HCT116 (cell line): ENCODE results near the gene ARHGEF17. TPM values are rescaled to one million over a fixed set of nuclear protein-coding genes. Genes with fewer than 3 reads are reported as not detected.

ENCODE experiments used
- ATAC-seq: fragments of 200-7000 bp; cut with Tn5 transposase; 2 replicates; pipeline ENCODE4 v1.9.1; 2020; ENCODE audit warnings: mild to moderate bottlenecking, moderate library complexity
- BruUV-seq: library from RNA; stranded (reverse); fragments of 400-500 nt; replicated peaks from 2 replicates; lab custom pipeline; 2021; lab: Mats Ljungman, UMichigan
- CTCF ChIA-PET: fragments of 300-600 bp; sonication (Branson Sonifier 250); formaldehyde crosslinking; loops from one replicate; lab custom pipeline; 2021; ENCODE audit warnings: antibody characterized with exemption; lab: Charles Lee
- POLR2A ChIA-PET: fragments of 300-600, 350-600 bp; sonication (Branson Sonifier 250); formaldehyde crosslinking; loops from one replicate; lab custom pipeline; 2021; ENCODE audit warnings: antibody characterized with exemption; lab: Charles Lee
- RAD21 ChIA-PET, 2 experiments: fragments of 300-600 bp; sonication (Branson Sonifier 250); formaldehyde crosslinking; loops; one replicate each; lab custom pipeline; 2023; ENCODE audit warnings: low total read pairs in 2 of 2; ENCODE audit not compliant: uncharacterized antibody in 2 of 2, unreplicated experiment in 2 of 2, low non-redundant PET in 1 of 2; lab: Charles Lee
- DNase-seq: peaks from one replicate; pipeline ENCODE4 v3.0.0-alpha.2; 2010; ENCODE audit warnings: low read depth, low spot score
- H2AFZ ChIP-seq: fragments of 200-600 bp; shearing (Covaris generic), sonication (generic); 2 replicates; pipeline ENCODE4 v1.6.1; 2017; ENCODE audit warnings: low read depth, mixed run types, mixed read lengths, antibody characterized with exemption, low read length; ENCODE audit not compliant: poor library complexity, severe bottlenecking
- H3K27ac ChIP-seq: 2 replicates; pipeline ENCODE4 v1.5.1; 2012; ENCODE audit warnings: low read depth, low read length
- H3K27me3 ChIP-seq: fragments of 200-600 bp; sonication (generic); 2 replicates; pipeline ENCODE4 v1.6.1; 2016; ENCODE audit warnings: mixed run types, low read length, mixed read lengths; ENCODE audit not compliant: insufficient read depth
- H3K36me3 ChIP-seq, 2 experiments: fragments of 200-500 bp in 1 of 2; fragments of 200-600 bp in 1 of 2; sonication (Bioruptor generic) in 1 of 2; sonication (generic) in 1 of 2; 2 replicates each; pipeline versions ENCODE4 v1.5.1 to v1.6.1; 2014 to 2016; ENCODE audit warnings: low read length in 2 of 2, inconsistent platforms in 1 of 2, mixed read lengths in 1 of 2, mixed run types in 1 of 2; ENCODE audit not compliant: insufficient read depth in 2 of 2, control insufficient read depth in 1 of 2
- H3K4me1 ChIP-seq, 2 experiments: fragments of 200-600 bp in 1 of 2; sonication (generic) in 1 of 2; 2 replicates each; pipeline versions ENCODE4 v1.5.1 to v1.6.1; 2012 to 2017; ENCODE audit warnings: low read length in 2 of 2, inconsistent platforms in 1 of 2, mild to moderate bottlenecking in 1 of 2, mixed read lengths in 1 of 2, mixed run types in 1 of 2, moderate library complexity in 1 of 2; ENCODE audit not compliant: insufficient read depth in 2 of 2, control insufficient read depth in 1 of 2
- H3K4me2 ChIP-seq: fragments of 200-600 bp; sonication (generic); 2 replicates; pipeline ENCODE4 v1.6.1; 2017; ENCODE audit warnings: mixed run types, low read length, mixed read lengths
- H3K4me3 ChIP-seq, 2 experiments: fragments of 200-600 bp in 1 of 2; sonication (generic) in 1 of 2; replicated peaks in 1 of 2; 2 replicates each; pipeline ENCODE4 v1.5.1; 2011 to 2016; ENCODE audit warnings: low read length in 2 of 2, control low read depth in 1 of 2, low read depth in 1 of 2, mild to moderate bottlenecking in 1 of 2, mixed read lengths in 1 of 2, mixed run types in 1 of 2
- H3K79me2 ChIP-seq: fragments of 200-600 bp; sonication (generic); 2 replicates; pipeline ENCODE4 v1.6.1; 2017; ENCODE audit warnings: mild to moderate bottlenecking, mixed run types, low read length, moderate library complexity, mixed read lengths; ENCODE audit not compliant: insufficient read depth
- H3K9ac ChIP-seq: fragments of 200-600 bp; sonication (generic); 2 replicates; pipeline ENCODE4 v1.6.1; 2016; ENCODE audit warnings: low read length, mixed read lengths
- H3K9me2 ChIP-seq: fragments of 200-600 bp; sonication (generic), shearing (Covaris generic); 2 replicates; pipeline ENCODE4 v1.6.1; 2017; ENCODE audit warnings: mixed run types, mild to moderate bottlenecking, moderate library complexity; ENCODE audit not compliant: insufficient read depth
- H3K9me3 ChIP-seq, 2 experiments: fragments of 200-500 bp in 1 of 2; fragments of 200-600 bp in 1 of 2; sonication (Bioruptor generic) in 1 of 2; sonication (generic) in 1 of 2; 2 replicates each; pipeline ENCODE4 v1.6.1; 2014 to 2017; ENCODE audit warnings: low read length in 2 of 2, mixed read lengths in 2 of 2, inconsistent platforms in 1 of 2, low read depth in 1 of 2, mild to moderate bottlenecking in 1 of 2, mixed run types in 1 of 2, moderate library complexity in 1 of 2; ENCODE audit not compliant: control insufficient read depth in 1 of 2, insufficient read depth in 1 of 2
- H4K20me1 ChIP-seq: fragments of 200-600 bp; sonication (generic), shearing (Covaris generic); 2 replicates; pipeline ENCODE4 v1.6.1; 2017; ENCODE audit warnings: mixed run types, mild to moderate bottlenecking, moderate library complexity; ENCODE audit not compliant: insufficient read depth
- ATF3 ChIP-seq: IDR thresholded peaks from 2 replicates; pipeline ENCODE4 v1.6.1; 2012
- CBX3 ChIP-seq: IDR thresholded peaks from 2 replicates; pipeline ENCODE4 v1.6.1; 2012; ENCODE audit warnings: low read depth
- CEBPB ChIP-seq: IDR thresholded peaks from 2 replicates; pipeline ENCODE4 v1.6.1; 2012; ENCODE audit warnings: low read depth
- EGR1 ChIP-seq: IDR thresholded peaks from 2 replicates; pipeline ENCODE4 v1.6.1; 2012; ENCODE audit warnings: low read depth
- EZH2 ChIP-seq: fragments of 200-600 bp; sonication (generic); IDR thresholded peaks from 2 replicates; pipeline ENCODE4 v1.6.1; 2017; ENCODE audit warnings: antibody characterized with exemption, mixed run types
- EZH2phosphoT487 ChIP-seq: fragments of 200-600 bp; IDR thresholded peaks from 2 replicates; pipeline ENCODE4 v1.6.1; 2018; ENCODE audit warnings: antibody characterized with exemption, borderline replicate concordance
- JUND ChIP-seq: IDR thresholded peaks from 2 replicates; pipeline ENCODE4 v1.6.1; 2012
- MAX ChIP-seq: IDR thresholded peaks from 2 replicates; pipeline ENCODE4 v1.6.1; 2012
- POLR2A ChIP-seq: IDR thresholded peaks from 2 replicates; pipeline ENCODE4 v1.7.0; 2011; ENCODE audit warnings: borderline replicate concordance; ENCODE audit not compliant: insufficient read depth, insufficient read length; ENCODE audit errors: extremely low read depth
- REST ChIP-seq: IDR thresholded peaks from 2 replicates; pipeline ENCODE4 v1.6.1; 2012; ENCODE audit warnings: low read depth
- SIN3A ChIP-seq: IDR thresholded peaks from 2 replicates; pipeline ENCODE4 v1.6.1; 2012; ENCODE audit warnings: low read depth
- SRF ChIP-seq: IDR thresholded peaks from 2 replicates; pipeline ENCODE4 v1.6.1; 2012; ENCODE audit warnings: low read depth
- TCF7L2 ChIP-seq: IDR thresholded peaks from 2 replicates; pipeline ENCODE4 v1.7.0; 2011; ENCODE audit warnings: borderline replicate concordance, inconsistent platforms; ENCODE audit not compliant: insufficient read depth, insufficient read length; ENCODE audit errors: extremely low read depth
- YY1 ChIP-seq: IDR thresholded peaks from 2 replicates; pipeline ENCODE4 v1.6.1; 2011; ENCODE audit warnings: low read length, low read depth, moderate library complexity, mild to moderate bottlenecking; ENCODE audit not compliant: insufficient replicate concordance; ENCODE audit errors: extremely low read depth
- ZFX ChIP-seq: fragments of 450-650 bp; IDR thresholded peaks from 2 replicates; pipeline ENCODE4 v1.6.1; 2017
- ZNF274 ChIP-seq: fragments of 200-500 bp; sonication (Bioruptor generic); IDR thresholded peaks from 2 replicates; pipeline ENCODE4 v1.6.1; 2014; ENCODE audit warnings: mild to moderate bottlenecking, low read depth, low read length, inconsistent platforms
- intact Hi-C: fragments of 100-400 bp; cut with micrococcal nuclease; formaldehyde crosslinking; loops from 2 replicates; pipeline ENCODE4 v1.10.0; 2022
- total RNA-seq: library from RNA; stranded (reverse); gene quantifications from one replicate; pipeline ENCODE4 v1.2.1, GENCODE V29; 2021; ENCODE audit not compliant: unreplicated experiment
- TF ChIP-seq, protein P1 (sequence below), 3 experiments: fragments of 200-600 bp in 1 of 3; sonication (generic) in 1 of 3; IDR thresholded peaks in 2 of 3; conservative IDR thresholded peaks in 1 of 3; 2 replicates each; pipeline ENCODE4 v1.5.1; 2012 to 2017; ENCODE audit warnings: low read depth in 2 of 3, low read length in 2 of 3, antibody characterized with exemption in 1 of 3, borderline replicate concordance in 1 of 3, control low read depth in 1 of 3, mild to moderate bottlenecking in 1 of 3, mixed read lengths in 1 of 3, mixed run types in 1 of 3, moderate library complexity in 1 of 3; ENCODE audit not compliant: insufficient read depth in 1 of 3
- TF ChIP-seq, protein P2 (sequence below): IDR thresholded peaks from 2 replicates; pipeline ENCODE4 v1.6.1; 2011; ENCODE audit warnings: mild to moderate bottlenecking, low read length, moderate library complexity; ENCODE audit not compliant: insufficient replicate concordance; ENCODE audit errors: extremely low read depth

Gene ARHGEF17
- total RNA-seq, 1 experiment from 2014 or later, result 18.2 TPM

DNA sequence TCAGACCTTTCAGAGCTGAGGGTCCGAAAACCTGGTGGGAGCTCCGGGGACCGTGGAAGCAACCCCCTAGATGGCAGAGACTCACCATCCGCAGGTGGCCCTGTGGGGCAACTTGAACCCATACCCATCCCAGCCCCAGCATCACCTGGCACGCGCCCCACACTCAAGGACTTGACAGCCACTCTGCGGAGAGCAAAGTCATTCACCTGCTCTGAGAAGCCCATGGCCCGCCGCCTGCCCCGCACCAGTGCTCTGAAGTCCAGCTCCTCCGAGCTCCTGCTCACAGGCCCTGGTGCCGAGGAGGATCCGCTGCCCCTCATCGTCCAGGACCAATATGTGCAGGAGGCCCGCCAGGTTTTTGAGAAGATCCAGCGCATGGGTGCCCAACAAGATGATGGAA lies 2.0 kb downstream of the ARHGEF17 start:
- H3K36me3 ChIP-seq, result no peaks in the 10 kb centered on the region
- no peak overlapping the region for H2AFZ ChIP-seq
- CTCF ChIA-PET, result interaction anchor here (5.6 kb wide), 1 partner anchor 24 kb away, joined by 77 read pairs; no protein-coding TSS in a partner anchor
- H4K20me1 ChIP-seq, result no peaks in the 10 kb centered on the region
- no TSS peak for BruUV-seq
- peak overlapping the region in 1 of 2 experiments; percentile 77; a peak in 2 of 4 replicates for H3K4me3 ChIP-seq
- peaks cover 20 to 58% of the 10 kb centered on the region in 2 experiments for H3K4me1 ChIP-seq
- DNase-seq, result no peak
- TF ChIP-seq EZH2 (no peak), EGR1 (no peak), ZFX (no peak), TCF7L2 (no peak), ATF3 (no peak), JUND (no peak), ZNF274 (no peak), CBX3 (no peak), SRF (no peak), EZH2phosphoT487 (no peak), REST (no peak), YY1 (no peak), POLR2A (no peak), SIN3A (no peak), CEBPB (no peak), MAX (no peak)
- TF ChIP-seq, protein P1, sequence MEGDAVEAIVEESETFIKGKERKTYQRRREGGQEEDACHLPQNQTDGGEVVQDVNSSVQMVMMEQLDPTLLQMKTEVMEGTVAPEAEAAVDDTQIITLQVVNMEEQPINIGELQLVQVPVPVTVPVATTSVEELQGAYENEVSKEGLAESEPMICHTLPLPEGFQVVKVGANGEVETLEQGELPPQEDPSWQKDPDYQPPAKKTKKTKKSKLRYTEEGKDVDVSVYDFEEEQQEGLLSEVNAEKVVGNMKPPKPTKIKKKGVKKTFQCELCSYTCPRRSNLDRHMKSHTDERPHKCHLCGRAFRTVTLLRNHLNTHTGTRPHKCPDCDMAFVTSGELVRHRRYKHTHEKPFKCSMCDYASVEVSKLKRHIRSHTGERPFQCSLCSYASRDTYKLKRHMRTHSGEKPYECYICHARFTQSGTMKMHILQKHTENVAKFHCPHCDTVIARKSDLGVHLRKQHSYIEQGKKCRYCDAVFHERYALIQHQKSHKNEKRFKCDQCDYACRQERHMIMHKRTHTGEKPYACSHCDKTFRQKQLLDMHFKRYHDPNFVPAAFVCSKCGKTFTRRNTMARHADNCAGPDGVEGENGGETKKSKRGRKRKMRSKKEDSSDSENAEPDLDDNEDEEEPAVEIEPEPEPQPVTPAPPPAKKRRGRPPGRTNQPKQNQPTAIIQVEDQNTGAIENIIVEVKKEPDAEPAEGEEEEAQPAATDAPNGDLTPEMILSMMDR (IDR thresholded peaks at IDR 0.05 in 2 of 3, conservative IDR thresholded peaks at IDR 0.05 in 1 of 3; ENCODE audit: borderline replicate concordance in 1 of 3, insufficient read depth in 1 of 3, low read depth in 2 of 3, low read length in 2 of 3), result no peak
- TF ChIP-seq, protein P2, sequence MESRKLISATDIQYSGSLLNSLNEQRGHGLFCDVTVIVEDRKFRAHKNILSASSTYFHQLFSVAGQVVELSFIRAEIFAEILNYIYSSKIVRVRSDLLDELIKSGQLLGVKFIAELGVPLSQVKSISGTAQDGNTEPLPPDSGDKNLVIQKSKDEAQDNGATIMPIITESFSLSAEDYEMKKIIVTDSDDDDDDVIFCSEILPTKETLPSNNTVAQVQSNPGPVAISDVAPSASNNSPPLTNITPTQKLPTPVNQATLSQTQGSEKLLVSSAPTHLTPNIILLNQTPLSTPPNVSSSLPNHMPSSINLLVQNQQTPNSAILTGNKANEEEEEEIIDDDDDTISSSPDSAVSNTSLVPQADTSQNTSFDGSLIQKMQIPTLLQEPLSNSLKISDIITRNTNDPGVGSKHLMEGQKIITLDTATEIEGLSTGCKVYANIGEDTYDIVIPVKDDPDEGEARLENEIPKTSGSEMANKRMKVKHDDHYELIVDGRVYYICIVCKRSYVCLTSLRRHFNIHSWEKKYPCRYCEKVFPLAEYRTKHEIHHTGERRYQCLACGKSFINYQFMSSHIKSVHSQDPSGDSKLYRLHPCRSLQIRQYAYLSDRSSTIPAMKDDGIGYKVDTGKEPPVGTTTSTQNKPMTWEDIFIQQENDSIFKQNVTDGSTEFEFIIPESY, result no peak
- POLR2A ChIA-PET, result no interaction called here
- H3K27me3 ChIP-seq, result no peaks in the 10 kb centered on the region
- H3K9me2 ChIP-seq, result no peaks in the 10 kb centered on the region
- H3K27ac ChIP-seq, result no peak overlapping the region; the same call in 1 of the 2 replicates
- H3K79me2 ChIP-seq, result peaks cover 12% of the 10 kb centered on the region; the same call in 1 of the 2 replicates
- H3K9me3 ChIP-seq, result no peaks in the 10 kb centered on the region
- RAD21 ChIA-PET, result interaction anchor here in 1 of 2 experiments (0.6 kb wide), 1 partner anchor 298 kb away, joined by 3 read pairs; no protein-coding TSS in a partner anchor
- intact Hi-C loops, result no loop called here
- peak overlapping the region; percentile 100 for H3K4me2 ChIP-seq
- ATAC-seq, result no peak
- H3K9ac ChIP-seq, result peak overlapping the region; percentile 88
